NCI-H1436 (cell line): ENCODE results near the gene BRINP1.

Source experiments
- DNase-seq: peaks from one replicate; lab custom pipeline; 2025; lab: John Stamatoyannopoulos, UW

Gene BRINP1

DNA sequence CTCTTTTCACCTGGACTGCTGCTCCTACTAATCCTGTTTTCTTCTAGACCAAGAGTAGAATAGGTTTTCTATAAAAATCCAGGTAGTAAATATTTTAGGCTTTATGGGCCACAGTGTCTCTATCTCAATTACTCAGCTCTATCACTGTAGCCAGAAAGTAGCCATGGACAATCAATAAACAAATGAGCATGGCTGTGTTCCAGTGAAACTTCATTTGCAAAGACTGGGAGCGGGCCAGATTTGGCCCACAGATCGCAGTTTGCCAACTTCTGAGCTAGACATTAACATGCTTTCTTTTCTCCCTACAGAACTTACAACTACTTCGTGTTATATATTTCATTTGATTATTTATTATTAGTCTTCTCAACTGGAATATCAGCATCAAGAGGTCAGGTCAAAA is 30.2 kb downstream of the BRINP1 start:
- no peak for DNase-seq

GRCh38 chr9:119337573-119337972 is 31.7 kb downstream of the BRINP1 start:
- no peak for DNase-seq

DNA sequence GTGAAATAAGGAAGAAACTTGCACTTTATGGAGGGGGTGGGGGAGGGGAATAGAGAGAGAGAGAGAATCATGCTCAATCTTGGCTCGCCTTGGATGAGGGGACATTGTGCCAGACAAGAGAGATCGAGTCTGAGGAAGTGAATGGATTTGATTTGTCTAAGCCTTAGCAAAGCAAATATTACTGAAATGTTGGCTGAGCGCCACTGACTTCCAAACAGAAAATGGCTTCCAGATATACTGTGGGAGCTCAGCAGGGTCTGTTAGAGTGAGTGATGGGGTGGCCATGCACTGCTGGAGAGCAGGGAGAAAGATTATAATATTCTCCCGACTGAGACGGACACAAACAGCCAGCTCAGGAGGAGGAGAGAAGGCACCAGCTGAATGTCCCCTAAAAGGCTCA is 34.5 kb downstream of the BRINP1 start:
- no peak for DNase-seq

DNA sequence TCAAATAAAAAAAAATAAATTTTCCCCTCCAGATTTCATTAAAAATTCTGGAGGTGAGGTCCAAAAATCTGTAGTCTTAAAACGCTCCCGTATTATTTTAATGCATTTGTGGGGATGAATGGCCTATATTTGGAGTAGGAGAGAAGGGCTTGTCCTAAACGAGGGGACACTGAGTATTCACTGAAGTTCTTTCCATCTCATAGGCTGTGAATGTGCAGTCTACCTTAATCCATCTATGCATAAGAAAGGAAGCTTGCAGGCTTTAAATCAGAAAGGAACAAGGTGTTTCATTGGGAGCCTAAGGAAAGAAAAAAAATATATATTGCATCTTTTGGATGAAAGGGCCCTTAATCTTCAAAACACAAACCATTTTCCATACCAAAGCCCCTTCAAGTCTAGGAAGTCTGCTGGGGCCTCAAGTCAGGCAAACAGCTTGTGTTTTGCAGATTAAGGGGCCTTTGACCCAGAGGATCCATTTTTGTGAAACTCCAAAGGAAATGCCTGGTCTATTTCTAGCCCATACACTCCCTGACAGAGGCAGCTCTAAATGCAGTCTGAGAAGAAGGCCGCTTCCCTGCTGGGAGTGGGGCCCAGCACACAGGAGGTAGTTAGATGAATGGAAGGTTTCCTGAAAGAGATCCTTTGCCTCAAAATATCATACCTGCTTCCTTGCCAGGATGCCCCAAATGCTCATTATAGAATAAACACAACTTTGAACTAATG is 35.6 kb downstream of the BRINP1 start:
- DNase-seq: no peak

GRCh38 chr9:119332522-119332921 is 36.7 kb downstream of the BRINP1 start:
- DNase-seq: no peak

- DNase-seq: no peak
Measured at GRCh38 chr9:119322184-119322583, 47.1 kb downstream of the BRINP1 start.

GRCh38 chr9:119318371-119318770 is 50.9 kb downstream of the BRINP1 start:
- DNase-seq: no peak

DNA sequence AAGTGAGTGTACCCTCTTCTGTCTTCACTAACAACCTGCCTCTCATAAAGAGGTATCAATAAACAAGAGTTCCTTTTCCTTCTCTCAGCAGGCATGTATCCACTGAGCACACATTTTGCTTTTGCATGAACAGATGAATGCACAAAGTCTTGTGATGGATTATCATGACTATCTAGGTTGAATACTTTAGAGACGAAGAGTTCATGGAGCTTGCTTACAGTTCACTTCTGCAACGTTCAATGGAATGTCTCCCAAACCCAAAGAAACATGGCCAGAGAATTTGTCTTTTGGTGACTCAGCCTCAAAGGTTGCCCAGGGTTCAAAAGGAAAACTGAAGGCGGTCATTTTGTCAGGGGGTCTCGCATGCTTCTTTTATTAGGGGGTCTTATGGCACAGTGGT is 55.4 kb downstream of the BRINP1 start:
- no peak for DNase-seq

DNA sequence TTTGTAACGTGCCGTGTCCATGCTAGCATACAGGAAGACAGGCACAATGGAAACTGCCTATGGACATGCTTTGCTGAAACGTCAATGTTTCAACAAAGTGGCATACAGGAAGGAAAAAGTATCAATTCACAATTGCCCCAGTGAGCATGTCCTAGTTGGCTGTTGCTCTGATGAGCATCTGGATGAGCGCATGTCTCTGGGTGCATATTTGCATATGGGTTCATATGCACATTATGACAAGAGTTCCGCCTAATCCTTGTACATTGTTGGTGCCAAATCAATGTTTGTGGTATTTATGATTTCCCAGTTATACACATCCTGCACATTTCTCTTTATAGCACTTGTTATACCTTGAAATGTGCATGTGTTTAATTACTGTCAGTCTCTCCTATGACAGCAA is 58.5 kb downstream of the BRINP1 start:
- DNase-seq: no peak

- no peak for DNase-seq
Measured at GRCh38 chr9:119307471-119307870, 61.8 kb downstream of the BRINP1 start.

- DNase-seq: no peak
Measured at GRCh38 chr9:119304555-119304954, 64.7 kb downstream of the BRINP1 start.

- DNase-seq: no peak
Measured at GRCh38 chr9:119302988-119303698, 66.1 kb downstream of the BRINP1 start.

DNA sequence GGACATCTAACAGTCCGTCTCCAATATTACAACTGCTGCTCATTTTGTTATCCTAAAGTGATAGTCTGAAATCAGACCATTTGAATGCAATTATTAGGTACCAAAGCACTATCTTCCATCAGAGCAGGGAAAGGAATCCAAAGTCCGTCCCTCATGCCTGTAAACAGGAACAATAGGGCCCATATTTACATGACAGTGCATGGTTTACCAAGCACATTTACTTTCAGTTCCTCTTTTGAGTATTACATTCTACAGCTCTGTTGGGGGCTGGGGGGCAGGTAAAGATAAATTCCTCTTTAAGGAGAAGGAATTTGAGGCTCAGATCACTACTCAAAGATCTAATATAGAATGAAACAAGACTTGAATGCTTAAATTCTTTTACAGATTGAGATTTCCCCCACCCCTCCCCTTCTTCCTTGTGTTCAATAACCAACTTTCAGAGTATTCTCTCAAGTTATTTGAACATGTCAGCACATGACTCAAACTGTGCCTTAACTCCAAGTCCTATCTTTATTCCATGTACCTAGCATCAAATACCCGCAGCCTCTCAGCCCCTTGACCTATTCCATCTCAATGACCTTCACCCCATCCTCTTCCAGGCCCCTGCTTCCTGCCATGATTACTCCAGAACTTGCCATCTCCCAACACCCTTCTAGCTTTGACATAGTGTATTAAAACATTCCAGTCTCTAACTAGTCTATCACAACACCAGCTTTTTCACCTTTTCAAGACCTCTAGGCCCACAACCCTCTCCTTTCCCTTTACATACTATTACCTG is 71.0 kb downstream of the BRINP1 start:
- DNase-seq: no peak

GRCh38 chr9:119291554-119291953 is 77.7 kb downstream of the BRINP1 start:
- DNase-seq: no peak

- DNase-seq: peak; percentile 39
Measured at GRCh38 chr9:119289740-119290433, 79.3 kb downstream of the BRINP1 start.

DNA sequence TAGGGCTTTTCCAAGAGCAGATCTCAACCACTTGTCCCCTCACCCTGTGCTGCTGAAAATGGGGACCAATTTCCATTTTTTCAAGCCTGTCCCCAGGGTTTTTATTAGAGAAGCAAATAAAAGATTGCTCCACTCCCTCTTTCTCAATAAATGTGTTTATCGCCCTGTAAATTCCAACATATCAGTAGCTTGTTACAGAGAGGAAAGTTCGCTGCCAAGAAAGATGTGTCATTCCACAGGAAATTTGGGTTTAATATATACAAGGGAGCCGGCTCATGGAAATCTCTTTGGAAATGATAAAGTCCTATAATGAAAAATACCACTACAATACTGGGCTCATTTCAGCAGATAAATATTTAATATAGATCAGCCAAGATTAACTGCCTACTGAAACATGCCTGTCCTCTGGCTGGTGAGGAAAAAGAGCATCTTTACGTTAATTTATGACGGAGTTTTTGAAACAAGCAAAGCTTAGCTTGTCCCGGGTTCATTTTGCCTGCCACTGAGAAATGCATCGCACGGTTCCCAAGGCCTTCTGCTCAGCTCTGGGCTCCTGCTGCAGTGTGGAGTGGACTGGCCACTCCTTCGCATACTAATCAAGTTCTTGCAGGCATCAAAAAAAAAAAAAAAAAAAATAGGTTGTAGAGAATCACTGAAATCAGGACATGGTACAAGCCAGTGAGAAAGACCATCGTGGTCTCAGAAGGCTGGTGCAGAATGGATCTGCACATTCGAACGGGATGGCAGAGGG is 84.5 kb downstream of the BRINP1 start:
- no peak for DNase-seq

- DNase-seq: no peak
Measured at GRCh38 chr9:119284118-119284517, 85.1 kb downstream of the BRINP1 start.

DNA sequence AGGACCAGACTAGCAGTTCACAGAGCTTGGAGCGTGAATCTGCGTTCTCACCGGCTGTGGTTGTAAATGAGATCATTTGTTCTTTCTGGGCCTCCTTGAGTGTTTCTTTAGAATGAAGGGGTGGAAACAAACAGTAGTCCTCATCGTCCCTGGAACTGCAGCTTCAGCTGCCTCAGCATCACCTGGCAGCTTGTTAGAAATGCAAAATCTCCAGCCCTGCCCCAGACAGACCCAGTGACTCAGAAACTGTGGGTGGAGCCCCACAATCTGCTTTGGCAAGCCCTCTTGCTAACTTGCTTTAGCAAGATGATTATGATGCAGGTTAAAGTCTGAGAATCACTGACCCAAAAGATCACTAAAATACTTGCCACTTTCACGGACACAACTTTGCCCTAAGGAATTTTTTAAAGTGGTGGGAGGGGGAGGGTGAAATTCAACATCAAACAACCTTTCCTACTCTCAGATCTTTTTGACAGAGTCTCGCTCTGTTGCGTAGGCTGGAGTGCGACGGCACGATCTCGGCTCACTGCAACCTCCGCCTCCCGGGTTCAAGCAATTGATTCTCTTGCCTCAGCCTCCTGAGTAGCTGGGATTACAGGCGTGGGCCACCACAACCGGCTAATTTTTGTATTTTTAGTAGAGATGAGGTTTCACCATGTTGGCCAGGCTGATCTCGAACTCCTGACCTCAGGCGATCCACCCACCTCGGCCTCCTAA is 86.0 kb downstream of the BRINP1 start:
- DNase-seq: no peak

- DNase-seq: no peak
Measured at GRCh38 chr9:119282476-119283077, 86.7 kb downstream of the BRINP1 start.

DNA sequence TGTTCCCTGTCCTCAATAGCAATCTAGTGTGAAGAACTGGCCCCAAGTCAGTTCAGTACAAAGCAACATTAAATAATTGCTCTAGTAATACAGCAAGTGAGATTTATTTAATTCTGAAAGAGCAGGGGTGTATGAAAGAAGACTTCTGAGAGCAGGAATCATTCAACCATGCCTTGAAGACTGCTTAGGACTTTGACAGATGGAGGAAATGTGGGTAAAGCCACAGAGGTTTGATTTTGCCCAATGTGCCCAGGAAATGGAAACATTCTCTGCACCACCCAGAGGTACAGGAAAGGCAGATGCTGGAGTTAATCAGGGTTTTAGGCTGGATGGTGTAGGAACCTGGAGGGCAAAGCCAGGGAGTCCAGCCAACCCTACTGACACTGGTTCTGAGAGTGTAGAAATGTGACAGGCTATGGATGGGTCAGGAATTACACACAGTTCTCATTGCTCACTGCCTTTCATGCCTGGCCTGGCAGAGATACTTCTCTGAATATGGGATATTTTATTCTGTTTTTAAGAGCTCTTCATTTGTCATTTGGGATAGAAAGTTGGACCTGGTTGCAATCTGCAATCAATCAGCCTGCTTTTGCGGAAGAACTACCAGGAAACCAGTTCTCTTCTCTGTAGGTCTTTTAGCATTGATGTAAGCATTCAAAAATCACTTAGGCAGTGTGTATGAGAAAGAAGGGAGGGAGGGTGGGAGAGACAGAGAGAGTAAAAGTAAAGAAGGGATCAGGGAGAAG is 88.3 kb downstream of the BRINP1 start:
- no peak for DNase-seq
